ENCODE measurements around the gene TOPBP1.

- no peak for TF ChIP-seq POLR2A (IDR thresholded peaks at IDR 0.05)
- TF ChIP-seq, protein P1, sequence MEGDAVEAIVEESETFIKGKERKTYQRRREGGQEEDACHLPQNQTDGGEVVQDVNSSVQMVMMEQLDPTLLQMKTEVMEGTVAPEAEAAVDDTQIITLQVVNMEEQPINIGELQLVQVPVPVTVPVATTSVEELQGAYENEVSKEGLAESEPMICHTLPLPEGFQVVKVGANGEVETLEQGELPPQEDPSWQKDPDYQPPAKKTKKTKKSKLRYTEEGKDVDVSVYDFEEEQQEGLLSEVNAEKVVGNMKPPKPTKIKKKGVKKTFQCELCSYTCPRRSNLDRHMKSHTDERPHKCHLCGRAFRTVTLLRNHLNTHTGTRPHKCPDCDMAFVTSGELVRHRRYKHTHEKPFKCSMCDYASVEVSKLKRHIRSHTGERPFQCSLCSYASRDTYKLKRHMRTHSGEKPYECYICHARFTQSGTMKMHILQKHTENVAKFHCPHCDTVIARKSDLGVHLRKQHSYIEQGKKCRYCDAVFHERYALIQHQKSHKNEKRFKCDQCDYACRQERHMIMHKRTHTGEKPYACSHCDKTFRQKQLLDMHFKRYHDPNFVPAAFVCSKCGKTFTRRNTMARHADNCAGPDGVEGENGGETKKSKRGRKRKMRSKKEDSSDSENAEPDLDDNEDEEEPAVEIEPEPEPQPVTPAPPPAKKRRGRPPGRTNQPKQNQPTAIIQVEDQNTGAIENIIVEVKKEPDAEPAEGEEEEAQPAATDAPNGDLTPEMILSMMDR (IDR thresholded peaks at IDR 0.05), result no peak
These were observed 8.3 kb upstream of the TOPBP1 start for GRCh38 chr3:133669949-133670524.
